ENCODE data around the gene PACC1. TPM values are rescaled to one million over a fixed set of nuclear protein-coding genes. Genes with fewer than 3 reads are reported as not detected.

PACC1 gene
- total RNA-seq, 2 experiments from 2014 or later = 11.1 to 11.7 TPM

GRCh38 chr1:212451416-212452322, 37.0 kb upstream of the PACC1 start:
- Mint-ChIP-seq H3K36me3 (ENCODE audit: low read depth) (no peaks in the 10 kb centered on the region), H3K9me3 (no peaks in the 10 kb centered on the region), H3K27ac (no peak overlapping the region), H3K27me3 (no peaks in the 10 kb centered on the region), H3K4me3 (no peak overlapping the region), H3K4me1 (ENCODE audit: low read depth) (no peaks in the 10 kb centered on the region)
- DNase-seq (no peak), ATAC-seq (no peak)
- CTCF ChIA-PET = interaction anchor here (0.8 to 8.3 kb wide), 4 partner anchors 28 to 771 kb away, joined by 3 to 134 read pairs (median 54); partner anchors contain the start of genes DTL and INTS7
- no peak for TF ChIP-seq CTCF (IDR thresholded peaks at IDR 0.05)
- intact Hi-C loops (cut with micrococcal nuclease) = loop anchor here (10.0 kb wide), 1 partner anchor 387 kb away; no protein-coding TSS in a partner anchor
- POLR2A ChIA-PET = no interaction called here

- H3K27me3 Mint-ChIP-seq = no peaks in the 10 kb centered on the region
- no peaks in the 10 kb centered on the region for H3K9me3 Mint-ChIP-seq
- DNase-seq (no peak), ATAC-seq (no peak)
- H3K4me3 Mint-ChIP-seq = no peak overlapping the region
- H3K36me3 Mint-ChIP-seq (ENCODE audit: low read depth) = peaks cover 1% of the 10 kb centered on the region
- H3K4me1 Mint-ChIP-seq (ENCODE audit: low read depth) = no peaks in the 10 kb centered on the region
- ChIA-PET POLR2A (no interaction called here), CTCF (interaction anchor here (1.6 to 8.3 kb wide), 2 partner anchors 29 to 769 kb away, joined by 3 to 104 read pairs; no protein-coding TSS in a partner anchor)
- no peak for TF ChIP-seq CTCF (IDR thresholded peaks at IDR 0.05)
- intact Hi-C loops (cut with micrococcal nuclease) = loop anchor here (10.0 kb wide), 1 partner anchor 386 kb away; no protein-coding TSS in a partner anchor
- no peak overlapping the region for H3K27ac Mint-ChIP-seq
These were observed 35.7 kb upstream of the PACC1 start for GRCh38 chr1:212450331-212450881.

- no peak for ATAC-seq
- no peak for DNase-seq
- intact Hi-C loops (cut with micrococcal nuclease) = no loop called here
- Mint-ChIP-seq H3K36me3 (ENCODE audit: low read depth) (peaks cover 5% of the 10 kb centered on the region), H3K9me3 (no peaks in the 10 kb centered on the region), H3K27ac (no peak overlapping the region), H3K4me3 (no peak overlapping the region), H3K27me3 (no peaks in the 10 kb centered on the region), H3K4me1 (ENCODE audit: low read depth) (no peaks in the 10 kb centered on the region)
- POLR2A ChIA-PET = no interaction called here
- CTCF ChIA-PET = interaction anchor here (1.7 kb wide), 1 partner anchor 8 kb away, joined by 8 read pairs; no protein-coding TSS in a partner anchor
- no peak for TF ChIP-seq CTCF (IDR thresholded peaks at IDR 0.05)
These were observed 32.8 kb upstream of the PACC1 start for GRCh38 chr1:212447478-212447877.

- Mint-ChIP-seq H3K27ac (no peak overlapping the region), H3K4me1 (ENCODE audit: low read depth) (no peaks in the 10 kb centered on the region), H3K36me3 (ENCODE audit: low read depth) (peaks cover 6% of the 10 kb centered on the region), H3K9me3 (no peaks in the 10 kb centered on the region), H3K4me3 (no peak overlapping the region), H3K27me3 (no peaks in the 10 kb centered on the region)
- no peak for TF ChIP-seq CTCF (IDR thresholded peaks at IDR 0.05)
- POLR2A ChIA-PET = no interaction called here
- DNase-seq (no peak), ATAC-seq (no peak)
- intact Hi-C loops (cut with micrococcal nuclease) = no loop called here
- CTCF ChIA-PET = interaction anchor here (0.6 to 1.7 kb wide), 2 partner anchors 10 to 31 kb away, joined by 3 to 8 read pairs; no protein-coding TSS in a partner anchor
These were observed 31.6 kb upstream of the PACC1 start for GRCh38 chr1:212446333-212446732.
